NCI-H69 (cell line): Measurements from ENCODE around the gene HSPA12B.

Experiments used
- DNase-seq: peaks from one replicate; lab custom pipeline; 2025; lab: John Stamatoyannopoulos, UW

HSPA12B gene

DNA sequence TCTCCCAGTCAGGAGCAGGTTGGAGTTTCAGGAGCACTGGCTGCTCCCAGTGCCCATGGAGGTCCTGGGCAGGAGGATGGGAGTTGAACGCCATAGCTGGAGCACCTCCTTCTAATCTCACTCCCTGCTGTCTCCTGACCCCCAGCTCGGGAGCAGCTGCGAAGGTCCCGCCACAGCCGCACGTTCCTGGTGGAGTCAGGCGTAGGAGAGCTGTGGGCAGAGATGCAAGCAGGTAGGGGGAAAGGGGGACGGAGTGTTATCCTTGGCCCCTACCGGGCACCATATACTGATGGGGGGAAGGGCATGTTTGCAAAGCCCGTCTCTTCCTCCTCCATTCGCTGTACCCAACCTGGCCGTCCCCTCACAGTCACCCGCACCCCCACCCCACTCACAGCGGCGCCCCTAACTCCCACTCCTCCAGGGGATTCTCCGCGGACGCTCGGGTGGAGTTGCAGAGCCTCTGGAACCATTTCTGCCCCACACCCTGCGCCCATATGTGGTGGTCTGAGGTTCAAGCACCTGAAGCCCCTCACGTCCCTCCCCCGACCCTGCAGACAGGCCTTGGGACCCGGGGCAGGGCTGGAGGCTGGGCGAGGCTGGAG, 16.7 kb downstream of the HSPA12B start:
- DNase-seq = no peak

DNA sequence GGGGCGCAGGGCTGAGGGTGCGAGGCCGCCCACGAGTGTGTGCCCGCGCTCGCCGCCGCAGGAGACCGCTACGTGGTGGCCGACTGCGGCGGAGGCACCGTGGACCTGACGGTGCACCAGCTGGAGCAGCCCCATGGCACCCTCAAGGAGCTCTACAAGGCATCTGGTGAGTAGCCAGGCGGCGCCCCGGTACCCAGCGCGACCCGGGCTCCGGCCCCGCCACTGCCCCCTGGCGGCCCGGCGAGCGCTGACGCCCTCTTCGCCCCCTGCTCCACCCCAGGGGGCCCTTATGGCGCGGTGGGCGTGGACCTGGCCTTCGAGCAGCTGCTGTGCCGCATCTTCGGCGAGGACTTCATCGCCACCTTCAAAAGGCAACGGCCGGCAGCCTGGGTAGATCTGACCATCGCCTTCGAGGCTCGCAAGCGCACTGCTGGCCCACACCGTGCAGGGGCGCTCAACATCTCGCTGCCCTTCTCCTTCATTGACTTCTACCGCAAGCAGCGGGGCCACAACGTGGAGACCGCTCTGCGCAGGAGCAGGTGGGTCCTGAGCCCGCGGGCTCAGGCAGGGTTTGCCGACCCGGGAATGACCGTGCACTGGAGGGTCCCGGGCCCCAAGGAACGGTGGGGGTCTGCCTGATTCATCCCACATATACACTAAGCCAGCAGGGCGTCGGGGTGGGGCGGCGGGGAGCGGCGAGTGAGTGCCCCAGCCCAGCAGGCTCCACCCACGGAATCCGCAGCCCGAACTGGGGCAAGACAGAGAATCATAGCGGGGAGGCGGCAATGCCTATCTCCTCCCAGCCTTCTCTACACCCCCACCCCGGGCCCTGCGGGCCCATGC, 17.4 kb downstream of the HSPA12B start:
- peak; percentile 30 for DNase-seq

DNA sequence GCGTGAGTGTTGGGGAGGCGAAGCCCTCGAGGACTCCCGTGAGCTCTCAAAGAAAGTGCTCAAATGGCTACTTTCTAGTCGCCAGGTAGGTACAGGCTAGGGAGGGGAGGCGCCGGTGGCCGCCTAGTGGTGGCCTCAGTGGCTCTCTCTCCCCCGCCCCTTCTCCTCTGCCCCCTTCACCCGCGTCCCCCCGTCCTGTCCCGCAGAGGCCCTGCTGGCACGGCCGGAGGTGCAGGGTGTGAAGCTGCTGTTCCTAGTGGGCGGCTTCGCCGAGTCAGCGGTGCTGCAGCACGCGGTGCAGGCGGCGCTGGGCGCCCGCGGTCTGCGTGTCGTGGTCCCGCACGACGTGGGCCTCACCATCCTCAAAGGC, 18.8 kb downstream of the HSPA12B start:
- no peak for DNase-seq

DNA sequence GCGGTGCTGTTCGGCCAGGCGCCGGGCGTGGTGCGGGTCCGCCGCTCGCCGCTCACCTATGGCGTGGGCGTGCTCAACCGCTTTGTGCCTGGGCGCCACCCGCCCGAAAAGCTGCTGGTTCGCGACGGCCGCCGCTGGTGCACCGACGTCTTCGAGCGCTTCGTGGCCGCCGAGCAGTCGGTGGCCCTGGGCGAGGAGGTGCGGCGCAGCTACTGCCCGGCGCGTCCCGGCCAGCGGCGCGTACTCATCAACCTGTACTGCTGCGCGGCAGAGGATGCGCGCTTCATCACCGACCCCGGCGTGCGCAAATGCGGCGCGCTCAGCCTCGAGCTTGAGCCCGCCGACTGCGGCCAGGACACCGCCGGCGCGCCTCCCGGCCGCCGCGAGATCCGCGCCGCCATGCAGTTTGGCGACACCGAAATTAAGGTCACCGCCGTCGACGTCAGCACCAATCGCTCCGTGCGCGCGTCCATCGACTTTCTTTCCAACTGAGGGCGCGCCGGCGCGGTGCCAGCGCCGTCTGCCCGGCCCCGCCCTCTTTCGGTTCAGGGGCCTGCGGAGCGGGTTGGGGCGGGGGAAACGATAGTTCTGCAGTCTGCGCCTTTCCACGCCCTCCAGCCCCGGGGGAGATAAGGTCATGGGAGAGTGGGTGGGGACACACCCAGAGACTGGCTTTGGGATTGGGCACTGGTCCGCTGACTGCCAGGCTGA, 19.3 kb downstream of the HSPA12B start:
- DNase-seq = peak; percentile 87

DNA sequence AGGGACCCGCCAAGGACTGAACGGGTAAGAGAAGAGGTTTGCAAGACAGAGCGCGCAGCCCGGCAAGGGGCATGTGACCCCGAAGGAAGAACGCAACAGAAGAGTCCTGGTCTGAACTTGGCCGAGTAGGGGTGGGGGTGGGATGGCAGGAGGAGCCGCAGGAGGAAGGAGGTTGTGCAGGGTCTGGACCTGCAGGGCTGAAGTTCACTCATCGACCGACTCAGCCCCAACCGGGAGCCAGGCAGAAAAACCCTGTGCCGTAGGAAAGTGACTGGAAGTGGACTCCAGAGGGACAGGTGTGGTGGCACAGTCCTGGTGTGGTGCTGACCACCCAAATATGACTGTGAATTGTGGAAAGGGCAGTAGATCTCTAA, 19.9 kb downstream of the HSPA12B start:
- no peak for DNase-seq

DNA sequence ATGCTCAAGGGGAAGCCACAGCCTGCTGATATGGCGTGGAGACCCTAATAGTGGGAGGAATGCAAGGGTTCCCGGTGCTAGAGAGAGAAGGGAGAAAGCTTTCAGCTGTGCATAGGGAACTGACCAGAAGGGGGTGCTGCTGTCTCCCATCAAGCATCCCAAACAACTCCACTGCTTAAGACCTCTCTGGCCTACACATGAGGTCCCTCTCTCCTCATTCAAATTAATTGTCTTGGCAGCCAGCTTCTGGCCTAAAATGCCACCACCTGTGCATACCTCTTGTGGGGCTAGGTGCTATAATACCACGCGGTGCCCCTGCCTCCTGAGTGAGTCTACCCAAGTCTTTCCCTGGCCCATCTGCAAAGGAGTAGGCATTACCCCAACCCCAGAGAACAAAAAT, 20.6 kb downstream of the HSPA12B start:
- DNase-seq = peak; percentile 74

DNA sequence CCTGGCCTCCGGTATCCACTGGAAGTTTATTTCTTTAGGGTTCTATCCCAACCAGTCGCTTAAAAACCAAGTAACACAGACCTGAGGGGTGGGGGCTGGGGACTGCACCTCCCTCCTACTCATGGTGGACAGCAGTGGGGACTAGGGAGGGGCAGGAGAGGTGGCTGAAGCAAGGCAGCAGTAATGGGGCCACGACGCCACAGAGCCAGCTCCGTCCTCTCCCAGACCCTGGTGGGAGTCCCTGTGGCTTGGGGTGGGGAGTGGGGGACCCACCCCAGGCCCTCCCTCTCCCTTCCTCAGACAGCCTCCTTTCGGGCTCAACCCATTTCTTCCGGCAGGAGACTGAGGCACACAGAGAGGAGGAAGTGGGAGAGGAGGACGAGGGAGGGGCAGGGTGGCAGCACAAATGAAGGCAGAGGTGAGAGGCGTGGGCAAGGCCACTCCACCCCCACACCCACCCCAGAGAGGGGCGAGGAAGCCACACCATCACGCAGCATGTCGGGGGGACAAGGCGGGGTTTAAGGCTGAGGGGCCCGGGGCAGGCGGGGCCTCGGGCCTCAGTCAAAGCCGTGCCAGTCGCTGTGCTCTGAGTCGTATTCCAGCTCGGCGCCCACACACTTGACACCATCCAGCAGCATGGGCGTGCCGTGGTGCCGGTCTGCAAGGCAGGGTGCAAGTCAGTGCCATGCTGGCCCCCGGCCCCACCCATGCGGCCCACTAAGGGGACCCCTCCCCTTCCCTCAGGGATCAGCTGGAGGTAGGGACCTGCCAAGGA, 21.2 kb downstream of the HSPA12B start:
- no peak for DNase-seq

DNA sequence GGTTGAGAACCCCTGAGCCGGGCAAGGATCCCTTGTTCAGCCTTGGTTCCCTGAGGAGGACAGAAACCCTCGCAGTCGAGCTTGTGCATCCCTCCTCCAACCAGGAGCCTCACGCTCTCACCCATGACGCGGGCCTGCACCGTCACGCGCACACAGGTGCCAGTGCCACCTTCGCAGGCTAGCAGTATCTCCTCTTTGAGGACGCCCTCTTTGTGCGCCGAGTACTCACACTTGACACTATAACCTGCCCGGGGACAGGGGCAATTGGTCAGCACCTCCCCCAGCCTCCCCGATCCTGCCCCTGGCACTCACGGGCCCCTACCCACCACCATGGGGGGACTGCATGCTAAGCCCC, 21.8 kb downstream of the HSPA12B start:
- DNase-seq = no peak

DNA sequence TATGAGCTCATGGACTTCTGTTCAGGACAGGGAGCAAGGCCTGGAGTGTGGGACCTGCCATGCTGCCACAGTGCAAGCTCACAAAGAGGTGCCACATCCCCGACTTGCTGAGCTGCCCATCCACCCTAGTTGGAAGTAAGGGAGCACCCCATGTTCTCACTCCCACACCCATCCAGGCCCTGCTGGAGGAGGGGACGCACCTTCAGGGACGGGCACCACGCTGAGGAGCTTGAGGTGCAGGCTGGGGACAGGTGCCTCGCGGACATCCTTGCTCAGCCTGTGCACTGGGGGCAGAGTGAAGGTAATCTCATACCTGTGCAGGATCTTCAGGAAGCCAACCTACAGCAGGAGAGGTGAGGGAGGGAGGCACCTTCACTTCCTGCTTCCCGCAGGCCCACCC, 22.8 kb downstream of the HSPA12B start:
- DNase-seq = no peak

DNA sequence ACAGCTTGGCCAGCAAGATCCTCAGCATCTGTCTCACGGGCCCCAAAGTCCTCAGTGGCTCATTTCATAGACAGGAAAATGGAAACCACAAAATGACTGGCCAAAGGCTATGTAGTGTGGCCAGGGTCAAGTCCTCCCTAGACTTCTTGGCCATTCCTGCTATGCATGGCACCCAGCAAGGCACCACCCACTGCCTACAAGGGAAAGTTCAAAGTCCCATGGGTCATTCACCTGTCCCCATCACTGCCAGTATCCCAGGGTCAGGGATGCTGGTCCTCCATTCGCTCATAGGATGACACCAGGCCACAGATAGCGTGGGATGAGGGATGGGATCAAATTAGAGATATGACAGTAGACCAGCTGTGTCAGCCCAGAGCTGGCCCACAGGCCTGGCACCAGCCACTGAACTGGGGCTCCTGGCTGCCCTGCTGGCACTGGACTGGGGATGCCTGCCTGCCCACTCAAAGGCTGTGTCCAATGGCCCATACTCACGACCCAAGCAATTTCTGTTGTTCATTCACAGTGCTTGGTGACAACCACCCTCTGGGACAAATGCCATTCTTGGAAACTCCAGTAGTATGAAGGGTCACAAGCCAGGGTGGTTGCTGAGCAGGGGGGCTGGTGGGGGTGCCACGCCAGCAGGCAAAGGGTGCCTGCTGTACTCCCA, 23.5 kb downstream of the HSPA12B start:
- no peak for DNase-seq

DNA sequence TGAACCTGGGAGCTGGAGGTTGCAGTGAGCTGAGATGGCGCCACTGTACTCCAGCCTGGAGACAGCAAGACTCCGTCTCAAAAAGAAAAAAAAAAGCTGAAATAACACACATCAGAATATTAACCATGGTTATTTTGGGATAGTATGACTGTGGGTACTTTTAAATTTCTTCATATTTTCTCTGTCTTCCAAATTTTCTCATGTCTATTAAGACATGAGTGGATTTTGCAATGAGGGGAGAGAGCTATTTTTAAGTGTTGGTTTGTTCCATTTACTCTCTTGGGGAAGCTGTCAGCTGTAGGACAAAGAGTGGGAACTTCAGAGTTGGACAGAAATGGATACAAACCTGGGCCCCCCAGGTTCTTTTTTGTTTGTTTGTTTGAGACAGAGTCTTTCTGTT, 24.8 kb downstream of the HSPA12B start:
- no peak for DNase-seq

DNA sequence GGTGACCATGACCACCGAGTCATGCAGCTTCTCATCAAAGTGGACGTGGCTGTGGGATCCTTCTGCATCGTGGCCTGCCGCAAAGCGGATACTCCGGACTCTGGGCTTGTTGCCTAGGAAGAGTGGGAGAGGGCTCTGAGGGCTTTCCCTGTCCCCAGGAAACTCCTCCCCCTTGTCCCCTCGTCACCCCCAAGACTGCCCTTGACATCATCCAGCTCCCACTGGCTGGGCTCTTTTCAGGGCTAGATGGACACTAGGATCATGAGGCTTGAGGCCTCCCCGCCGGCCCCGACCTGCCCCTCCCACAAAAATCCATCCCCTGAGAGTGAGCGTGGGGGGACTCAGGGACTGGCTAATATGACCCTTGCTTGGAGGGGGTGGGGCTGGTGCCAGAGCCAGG, 26.1 kb downstream of the HSPA12B start:
- no peak for DNase-seq

DNA sequence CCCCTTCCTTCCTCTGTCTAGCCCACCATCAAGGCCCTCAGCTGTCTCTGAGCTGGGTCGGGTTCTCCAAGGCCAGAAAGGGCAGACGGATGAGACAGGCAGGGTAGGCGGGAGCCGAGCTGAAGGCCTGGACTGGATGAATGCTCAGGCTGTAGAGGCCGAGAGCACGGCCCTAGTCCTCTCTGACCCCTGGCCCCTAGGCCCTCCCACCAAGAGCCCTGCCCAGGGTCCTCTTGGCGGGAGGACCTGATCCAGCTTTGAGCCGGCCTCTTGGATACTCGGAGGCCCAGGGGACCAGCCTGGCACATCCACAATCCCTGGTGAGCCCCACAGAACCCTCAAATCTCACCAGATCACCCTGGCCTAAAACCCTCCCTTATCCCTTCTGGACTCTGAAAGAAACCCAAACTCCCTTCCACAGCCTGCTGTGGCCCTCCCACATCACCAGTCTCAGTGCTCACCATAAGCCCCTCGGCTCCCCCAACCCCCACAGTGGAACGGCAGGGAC, 26.9 kb downstream of the HSPA12B start:
- no peak for DNase-seq

DNA sequence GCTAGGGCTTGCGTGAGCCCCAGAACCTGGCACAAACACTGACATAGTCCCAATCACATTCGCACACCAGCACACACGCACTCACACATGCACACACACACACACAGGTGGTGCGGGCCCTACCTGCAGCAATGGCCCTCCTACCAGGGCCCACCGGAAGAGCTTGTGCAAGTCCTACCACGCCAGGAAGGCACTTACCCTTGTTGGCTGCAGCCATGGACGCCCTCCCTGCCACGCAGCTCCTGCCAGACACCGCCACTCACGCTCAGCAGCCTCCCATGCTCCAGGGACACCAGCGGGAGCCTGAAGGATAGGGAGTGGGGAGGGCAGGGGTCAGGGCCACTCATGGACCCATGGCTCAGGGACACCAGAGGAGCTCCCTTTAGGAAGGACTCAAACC, 27.4 kb downstream of the HSPA12B start:
- no peak for DNase-seq

DNA sequence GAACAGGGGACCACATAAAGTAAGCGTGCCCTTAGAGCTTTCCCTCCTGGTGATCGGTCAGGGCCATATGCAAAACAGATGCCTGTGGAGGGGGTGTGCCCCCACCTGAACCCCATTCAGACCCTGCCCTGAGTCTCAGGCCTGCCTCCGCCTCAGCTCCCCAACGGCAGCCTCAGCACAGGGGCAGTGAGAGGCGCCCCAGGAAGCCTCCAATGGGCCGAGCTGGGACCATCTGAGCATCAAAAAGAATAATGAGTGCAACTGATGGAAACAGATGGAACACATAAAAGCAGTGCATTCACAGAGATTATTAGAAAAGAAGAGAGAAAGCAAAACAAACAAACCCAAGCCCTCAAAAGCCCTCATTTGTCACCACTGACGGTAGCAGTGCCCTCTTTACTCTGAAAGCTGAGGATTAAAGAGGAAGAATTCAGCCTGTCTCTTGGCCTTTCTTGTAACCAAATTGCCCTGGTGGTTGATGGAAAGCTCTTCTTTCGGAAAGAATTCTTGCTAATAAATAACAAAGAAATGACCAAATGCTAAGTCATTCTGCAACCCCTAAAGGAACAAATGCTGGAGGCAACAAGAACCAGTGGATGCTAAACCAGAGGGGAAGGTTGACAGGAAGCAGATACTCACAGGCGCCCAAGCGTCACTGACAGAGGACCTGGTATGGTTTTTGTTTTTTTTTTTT, 28.3 kb downstream of the HSPA12B start:
- DNase-seq = peak; percentile 86

DNA sequence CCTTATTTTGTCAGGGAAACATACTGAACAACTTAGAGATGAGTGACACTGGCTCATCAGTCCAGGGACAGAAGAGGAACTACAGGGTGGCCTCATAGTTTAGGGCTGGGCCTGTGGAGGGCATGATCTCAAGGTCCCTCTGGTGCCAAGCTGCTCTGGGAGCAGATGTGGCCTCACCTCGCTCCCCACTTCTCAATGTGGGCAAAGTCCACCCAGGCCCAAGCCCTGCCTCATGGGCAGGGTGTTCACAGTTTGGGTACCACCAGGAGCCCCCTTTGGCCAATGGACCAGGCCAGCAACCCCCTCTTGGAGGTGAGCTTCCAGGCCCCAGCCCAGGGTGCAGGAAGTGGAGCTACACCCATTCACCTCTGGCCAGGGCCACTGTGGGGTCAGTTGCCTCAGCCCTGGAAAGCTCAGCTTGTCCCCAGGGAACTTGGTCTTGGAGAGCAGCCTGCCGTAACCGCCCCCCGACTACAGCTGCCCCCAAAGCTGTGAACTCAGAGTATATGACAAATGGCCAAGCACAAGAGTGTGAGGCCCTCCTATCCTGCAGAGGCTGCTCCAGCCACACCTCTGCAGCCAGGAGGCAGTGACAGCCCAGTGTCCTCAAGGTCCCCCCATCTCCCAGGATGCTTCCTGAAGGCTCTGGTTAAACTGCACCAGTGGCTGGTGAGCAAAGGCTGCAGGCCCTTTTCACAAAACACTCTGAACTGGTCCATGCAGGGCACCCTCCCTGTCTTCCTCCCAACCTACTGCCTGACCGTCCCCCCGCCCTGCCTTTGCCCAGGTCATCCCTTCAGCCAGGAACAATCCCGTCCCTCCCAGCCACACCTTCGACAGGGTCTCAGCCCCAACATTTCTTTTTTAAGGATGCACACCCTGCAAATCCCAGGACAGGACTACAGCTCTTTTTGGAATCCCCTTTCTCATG, 31.5 kb downstream of the HSPA12B start:
- no peak for DNase-seq

DNA sequence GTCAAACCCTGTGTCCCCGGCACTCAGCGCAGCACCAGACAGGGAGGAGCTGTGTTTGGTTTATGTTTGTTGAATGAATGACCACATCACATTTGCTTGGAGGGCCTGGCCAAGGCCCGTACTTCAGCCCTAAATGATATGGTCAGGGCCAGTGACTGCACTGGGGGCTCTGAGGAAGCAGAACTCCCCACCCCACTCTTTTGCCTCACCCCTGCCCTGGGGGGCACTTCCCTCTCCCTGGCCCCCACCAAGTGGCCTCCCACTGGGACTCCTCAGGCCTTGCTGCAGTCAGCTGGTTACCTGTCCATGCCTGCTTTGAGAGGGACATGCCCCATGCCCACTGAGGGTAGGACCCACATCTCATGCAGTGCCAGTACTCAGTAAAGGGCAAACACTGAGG, 32.2 kb downstream of the HSPA12B start:
- no peak for DNase-seq

DNA sequence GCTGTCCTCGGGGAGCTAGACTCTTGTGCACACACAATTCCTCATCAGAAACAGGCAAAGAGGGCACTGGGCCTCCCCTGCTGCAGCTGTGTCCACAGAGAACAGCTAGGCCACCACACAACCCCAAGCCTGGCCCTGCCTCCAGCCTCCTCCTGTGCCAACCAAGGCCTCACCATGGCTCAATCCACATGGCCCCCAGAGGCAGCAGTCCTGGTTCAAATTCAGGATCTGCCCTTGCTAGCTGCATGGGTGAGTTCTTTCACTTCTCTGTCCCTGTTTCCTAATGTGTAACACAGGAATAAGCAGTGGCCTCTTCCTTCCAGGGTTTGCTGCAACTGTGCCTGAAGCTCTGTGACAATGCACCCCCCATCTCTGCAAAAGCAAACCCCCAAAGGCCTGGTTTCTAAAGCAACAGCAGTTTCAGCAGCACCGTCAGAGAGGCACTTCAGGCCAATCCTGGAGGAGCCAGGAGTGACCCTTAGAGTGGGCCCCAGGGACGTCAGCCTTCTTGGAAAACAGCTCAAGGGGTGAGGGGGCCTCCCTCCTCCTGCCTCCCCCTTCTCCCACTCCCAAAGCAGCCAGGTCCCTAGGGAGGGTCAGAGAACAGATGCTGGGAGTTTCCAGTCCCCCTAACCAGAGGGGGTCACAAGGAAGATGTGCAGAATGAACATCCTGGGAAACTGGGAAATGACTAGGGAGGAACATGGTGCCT, 32.8 kb downstream of the HSPA12B start:
- peak; percentile 52 for DNase-seq

DNA sequence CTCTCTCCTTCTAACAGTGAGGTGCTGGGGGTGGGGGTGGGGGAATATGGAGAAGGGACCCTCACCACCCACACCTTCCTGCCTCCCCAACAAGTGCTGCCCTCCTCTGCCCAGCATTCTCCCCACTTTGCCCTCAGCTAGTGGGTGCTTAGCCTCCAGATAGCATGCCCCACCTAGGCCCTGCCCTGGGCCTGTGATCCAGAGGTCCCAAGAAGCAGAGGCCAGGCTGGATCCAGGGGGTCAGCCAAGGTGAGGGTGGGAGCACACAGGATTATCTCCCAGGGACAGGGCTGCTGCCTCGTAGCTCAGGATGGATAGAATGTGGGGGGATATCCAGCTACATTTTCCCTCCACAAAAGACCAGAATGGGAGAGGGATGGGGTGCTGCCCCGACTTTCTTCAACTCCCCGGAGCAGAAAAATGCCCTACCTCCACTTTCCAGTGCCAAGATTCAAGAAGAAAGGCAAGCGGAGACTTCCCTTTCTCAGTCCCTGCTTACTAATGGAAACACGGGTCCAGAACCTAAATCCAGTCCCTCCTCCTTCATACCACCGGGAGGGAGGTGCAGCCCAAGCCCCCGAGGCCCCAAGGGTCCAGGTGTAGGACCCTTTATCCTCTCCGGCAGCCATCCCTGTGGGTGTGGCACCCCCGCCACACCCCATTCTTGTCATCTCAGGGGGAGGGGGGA, 34.1 kb downstream of the HSPA12B start:
- no peak for DNase-seq
